ENCODE results near the gene TRAPPC3L.

- no peak for TF ChIP-seq POLR2AphosphoS5 (IDR thresholded peaks at IDR 0.05; ENCODE audit: borderline replicate concordance, low read depth, low read length)
- no peak for TF ChIP-seq EZH2 (IDR thresholded peaks at IDR 0.05)
Measured at GRCh38 chr6:116463301-116463700, 82.2 kb downstream of the TRAPPC3L start.

Measured in SK-N-MC (cell line).